HL-60 (cell line): ENCODE measurements around the gene PPP6R3.

Source experiments
- DNase-seq, 2 experiments: peaks; one replicate each; pipeline ENCODE4 v3.0.0-alpha.2; 2010 to 2020; ENCODE audit warnings: low read depth in 1 of 2, low spot score in 1 of 2
- H3K27ac ChIP-seq: fragments of 250-450 bp; sonication (Bioruptor Pico); replicated peaks from 2 replicates; pipeline ENCODE4 v1.5.1; 2020; ENCODE audit warnings: mild to moderate bottlenecking, moderate library complexity
- H3K27me3 ChIP-seq: fragments of 250-450 bp; sonication (Bioruptor Pico); 2 replicates; pipeline ENCODE4 v1.5.1; 2021; ENCODE audit warnings: mild to moderate bottlenecking, moderate library complexity; ENCODE audit not compliant: insufficient read depth, poor library complexity, severe bottlenecking
- H3K4me3 ChIP-seq: replicated peaks from 2 replicates; pipeline ENCODE4 v1.5.1; 2011; ENCODE audit warnings: mild to moderate bottlenecking, control low read depth, low read length; ENCODE audit not compliant: insufficient read depth
- GABPA ChIP-seq: IDR thresholded peaks from 2 replicates; pipeline ENCODE4 v1.6.1; 2012; ENCODE audit warnings: low read depth
- POLR2AphosphoS5 ChIP-seq: IDR thresholded peaks from 2 replicates; pipeline ENCODE4 v1.6.1; 2012; ENCODE audit warnings: low read depth
- SPI1 ChIP-seq: IDR thresholded peaks from 2 replicates; pipeline ENCODE4 v1.6.1; 2012; ENCODE audit warnings: low read depth, mild to moderate bottlenecking, borderline replicate concordance
- TF ChIP-seq, protein P1 (sequence below): IDR thresholded peaks from one replicate; pipeline ENCODE4 v1.5.1; 2011; ENCODE audit warnings: low read length, control low read depth, inconsistent platforms; ENCODE audit not compliant: insufficient read depth
- TF ChIP-seq, protein P2 (sequence below): IDR thresholded peaks from 2 replicates; pipeline ENCODE4 v1.6.1; 2012; ENCODE audit warnings: low read depth; ENCODE audit not compliant: insufficient replicate concordance

Gene PPP6R3

DNA sequence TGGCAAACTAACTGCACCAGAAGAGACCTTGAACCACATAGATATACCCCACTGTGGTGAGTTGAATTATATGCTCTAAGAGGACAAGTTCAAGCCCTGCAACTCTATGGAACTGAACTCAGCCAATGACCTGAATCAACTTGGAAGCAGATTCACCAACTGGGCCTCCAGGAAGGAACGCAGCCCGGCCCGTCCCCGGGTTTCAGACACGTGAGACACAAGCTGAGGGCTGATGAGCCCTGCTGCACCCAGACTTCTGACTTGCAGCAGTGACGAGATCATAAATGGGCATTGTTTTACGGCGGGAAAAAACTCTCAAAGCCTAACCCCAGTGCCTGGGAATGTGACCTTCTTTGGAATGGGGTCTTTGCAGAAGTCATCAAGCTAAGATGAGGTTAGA lies 195.3 kb downstream of the PPP6R3 start:
- Histone ChIP-seq H3K27me3 (no peaks in the 10 kb centered on the region), H3K4me3 (no peak overlapping the region), H3K27ac (no peak overlapping the region)
- TF ChIP-seq POLR2AphosphoS5: no peak
- TF ChIP-seq, protein P1, sequence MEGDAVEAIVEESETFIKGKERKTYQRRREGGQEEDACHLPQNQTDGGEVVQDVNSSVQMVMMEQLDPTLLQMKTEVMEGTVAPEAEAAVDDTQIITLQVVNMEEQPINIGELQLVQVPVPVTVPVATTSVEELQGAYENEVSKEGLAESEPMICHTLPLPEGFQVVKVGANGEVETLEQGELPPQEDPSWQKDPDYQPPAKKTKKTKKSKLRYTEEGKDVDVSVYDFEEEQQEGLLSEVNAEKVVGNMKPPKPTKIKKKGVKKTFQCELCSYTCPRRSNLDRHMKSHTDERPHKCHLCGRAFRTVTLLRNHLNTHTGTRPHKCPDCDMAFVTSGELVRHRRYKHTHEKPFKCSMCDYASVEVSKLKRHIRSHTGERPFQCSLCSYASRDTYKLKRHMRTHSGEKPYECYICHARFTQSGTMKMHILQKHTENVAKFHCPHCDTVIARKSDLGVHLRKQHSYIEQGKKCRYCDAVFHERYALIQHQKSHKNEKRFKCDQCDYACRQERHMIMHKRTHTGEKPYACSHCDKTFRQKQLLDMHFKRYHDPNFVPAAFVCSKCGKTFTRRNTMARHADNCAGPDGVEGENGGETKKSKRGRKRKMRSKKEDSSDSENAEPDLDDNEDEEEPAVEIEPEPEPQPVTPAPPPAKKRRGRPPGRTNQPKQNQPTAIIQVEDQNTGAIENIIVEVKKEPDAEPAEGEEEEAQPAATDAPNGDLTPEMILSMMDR: no peak
- TF ChIP-seq GABPA: no peak
- no peak for DNase-seq

DNA sequence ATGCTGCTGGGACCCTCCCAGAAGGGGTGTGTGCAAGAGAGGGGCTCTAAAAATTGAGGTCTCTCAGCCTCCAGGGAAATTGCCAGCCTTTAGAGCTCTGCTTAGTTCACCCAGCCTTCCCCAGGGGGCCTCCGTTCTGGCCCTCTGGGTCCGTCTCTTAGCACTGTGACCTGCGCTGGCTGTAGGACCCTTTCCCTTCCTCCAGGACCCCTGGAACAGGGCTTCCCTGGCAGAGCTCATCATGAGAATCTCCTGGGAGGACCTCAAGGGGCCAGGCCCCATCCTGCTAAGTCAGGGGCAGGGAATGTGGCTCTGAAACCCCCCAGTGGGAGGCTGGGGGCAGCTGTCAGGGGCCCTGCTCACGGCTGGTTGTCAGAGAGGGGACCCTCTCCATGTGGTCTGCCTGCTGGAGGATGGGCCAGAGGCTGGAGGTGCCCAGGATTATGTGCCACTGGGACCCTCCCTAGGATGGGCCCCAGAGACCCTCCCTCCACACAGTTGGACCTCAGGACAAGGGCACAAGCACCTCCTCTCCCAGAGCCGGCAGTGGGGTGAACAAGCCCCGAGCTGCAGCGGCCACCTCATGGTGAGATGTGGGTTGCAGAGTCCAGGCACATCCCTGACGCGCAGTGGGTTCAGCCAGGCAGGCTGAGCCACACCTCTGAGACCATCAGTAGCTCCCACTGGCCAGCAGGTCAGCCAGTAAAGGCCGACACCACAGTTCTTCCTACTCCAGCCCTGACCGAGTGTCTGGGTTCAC lies 196.6 kb downstream of the PPP6R3 start:
- no peak for TF ChIP-seq GABPA
- no peak for TF ChIP-seq POLR2AphosphoS5
- TF ChIP-seq, protein P1: no peak
- TF ChIP-seq SPI1: no peak
- TF ChIP-seq, protein P2, sequence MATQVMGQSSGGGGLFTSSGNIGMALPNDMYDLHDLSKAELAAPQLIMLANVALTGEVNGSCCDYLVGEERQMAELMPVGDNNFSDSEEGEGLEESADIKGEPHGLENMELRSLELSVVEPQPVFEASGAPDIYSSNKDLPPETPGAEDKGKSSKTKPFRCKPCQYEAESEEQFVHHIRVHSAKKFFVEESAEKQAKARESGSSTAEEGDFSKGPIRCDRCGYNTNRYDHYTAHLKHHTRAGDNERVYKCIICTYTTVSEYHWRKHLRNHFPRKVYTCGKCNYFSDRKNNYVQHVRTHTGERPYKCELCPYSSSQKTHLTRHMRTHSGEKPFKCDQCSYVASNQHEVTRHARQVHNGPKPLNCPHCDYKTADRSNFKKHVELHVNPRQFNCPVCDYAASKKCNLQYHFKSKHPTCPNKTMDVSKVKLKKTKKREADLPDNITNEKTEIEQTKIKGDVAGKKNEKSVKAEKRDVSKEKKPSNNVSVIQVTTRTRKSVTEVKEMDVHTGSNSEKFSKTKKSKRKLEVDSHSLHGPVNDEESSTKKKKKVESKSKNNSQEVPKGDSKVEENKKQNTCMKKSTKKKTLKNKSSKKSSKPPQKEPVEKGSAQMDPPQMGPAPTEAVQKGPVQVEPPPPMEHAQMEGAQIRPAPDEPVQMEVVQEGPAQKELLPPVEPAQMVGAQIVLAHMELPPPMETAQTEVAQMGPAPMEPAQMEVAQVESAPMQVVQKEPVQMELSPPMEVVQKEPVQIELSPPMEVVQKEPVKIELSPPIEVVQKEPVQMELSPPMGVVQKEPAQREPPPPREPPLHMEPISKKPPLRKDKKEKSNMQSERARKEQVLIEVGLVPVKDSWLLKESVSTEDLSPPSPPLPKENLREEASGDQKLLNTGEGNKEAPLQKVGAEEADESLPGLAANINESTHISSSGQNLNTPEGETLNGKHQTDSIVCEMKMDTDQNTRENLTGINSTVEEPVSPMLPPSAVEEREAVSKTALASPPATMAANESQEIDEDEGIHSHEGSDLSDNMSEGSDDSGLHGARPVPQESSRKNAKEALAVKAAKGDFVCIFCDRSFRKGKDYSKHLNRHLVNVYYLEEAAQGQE: no peak
- Histone ChIP-seq H3K4me3 (no peak overlapping the region), H3K27me3 (no peaks in the 10 kb centered on the region), H3K27ac (no peak overlapping the region)
- no peak for DNase-seq

DNA sequence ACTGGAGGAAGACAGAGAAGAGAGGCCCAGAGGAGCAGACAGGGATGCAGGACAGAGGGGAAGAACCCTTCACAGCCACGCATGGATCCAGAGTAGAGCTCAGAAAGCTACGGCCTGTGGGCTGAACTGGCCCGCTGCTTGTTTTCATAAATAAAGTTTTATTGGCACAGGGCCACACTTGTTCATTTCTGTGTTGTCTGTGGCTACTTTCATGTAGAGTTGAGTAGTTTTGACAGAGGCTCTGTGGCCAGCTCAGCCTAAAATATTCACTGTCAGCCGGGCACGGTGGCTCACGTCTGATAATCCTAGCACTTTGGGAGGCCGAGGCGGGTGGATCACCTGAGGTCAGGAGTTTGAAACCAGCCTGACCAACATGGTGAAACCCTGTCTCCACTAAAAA lies 197.5 kb downstream of the PPP6R3 start:
- Histone ChIP-seq H3K27ac (no peak overlapping the region), H3K4me3 (no peak overlapping the region), H3K27me3 (no peaks in the 10 kb centered on the region)
- TF ChIP-seq SPI1: no peak
- TF ChIP-seq, protein P1: no peak
- TF ChIP-seq POLR2AphosphoS5: no peak
- TF ChIP-seq, protein P2: no peak
- TF ChIP-seq GABPA: no peak
- DNase-seq: no peak

DNA sequence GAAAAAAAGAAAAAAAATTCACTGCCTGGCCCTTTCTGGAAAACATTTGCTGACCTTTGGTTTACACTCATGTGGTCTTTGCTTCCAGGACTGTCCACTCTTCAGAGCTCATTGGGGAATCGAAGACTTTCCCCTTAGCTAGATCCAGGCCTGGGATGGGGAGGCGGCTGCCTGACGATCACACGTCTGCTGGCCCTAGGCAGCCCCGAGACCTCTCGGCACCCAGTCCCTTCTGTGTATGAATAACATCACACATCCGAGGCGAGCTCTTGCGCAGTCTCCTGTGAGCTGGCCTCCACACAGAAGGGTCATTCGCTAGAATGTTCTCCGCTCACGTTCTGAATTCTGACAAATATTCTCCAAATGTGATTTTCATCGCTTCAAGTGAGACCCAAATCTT lies 198.1 kb downstream of the PPP6R3 start:
- H3K27ac ChIP-seq: no peak overlapping the region
- no peak overlapping the region for H3K4me3 ChIP-seq
- H3K27me3 ChIP-seq: no peaks in the 10 kb centered on the region
- no peak for DNase-seq
- no peak for TF ChIP-seq GABPA
- TF ChIP-seq, protein P2: no peak
- TF ChIP-seq POLR2AphosphoS5: no peak
- no peak for TF ChIP-seq SPI1
- TF ChIP-seq, protein P1: no peak
